ENCODE measurements around the gene EMSY.
A peak's percentile ranks its signal among the peaks of the same experiment; 100 is the strongest.

EMSY gene

DNA sequence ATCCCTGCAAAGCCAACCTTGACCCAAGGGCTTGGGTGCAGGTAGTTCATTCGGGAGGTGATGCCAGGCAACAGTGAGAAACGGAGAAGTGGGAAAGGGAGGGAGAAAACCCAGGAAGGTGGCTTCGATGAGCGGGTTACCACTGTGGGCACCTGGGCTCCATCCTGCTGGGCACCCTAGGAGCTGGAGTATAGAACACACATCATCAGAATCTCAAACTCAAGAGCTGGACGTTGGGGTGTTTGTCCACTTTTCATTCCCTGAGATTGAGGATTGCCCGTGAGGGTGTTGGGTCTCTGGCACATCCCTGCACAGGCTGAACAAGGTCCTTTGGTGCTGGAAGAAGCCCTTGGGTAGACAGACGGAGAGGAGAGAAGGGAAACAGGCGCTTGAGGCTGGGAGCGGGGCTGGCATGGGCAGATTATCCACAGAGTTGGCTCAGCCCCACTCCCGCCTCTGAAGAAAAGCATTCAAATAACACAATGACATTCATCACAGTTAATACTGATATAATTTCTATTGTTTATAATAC lies 155.4 kb downstream of the EMSY start:
- DNase-seq: no peak

DNA sequence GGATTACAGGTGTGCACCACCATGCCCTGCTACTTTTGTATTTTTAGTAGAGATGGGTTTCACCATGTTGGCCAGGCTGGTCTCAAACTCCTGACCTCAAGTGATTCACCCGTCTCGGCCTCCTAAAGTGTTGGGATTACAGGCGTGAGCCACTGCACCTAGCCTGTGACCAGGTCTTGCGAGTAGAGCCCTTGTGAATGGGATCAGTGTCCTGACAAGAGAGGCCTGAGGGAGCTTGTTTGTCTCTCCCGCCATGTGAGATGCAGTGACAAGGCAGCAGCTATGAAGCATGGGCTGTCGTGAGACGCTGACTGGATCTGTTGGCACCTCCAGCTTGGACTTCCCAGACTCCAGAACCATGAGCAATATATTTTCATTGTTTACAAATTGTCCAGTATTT lies 156.5 kb downstream of the EMSY start:
- DNase-seq: no peak

- no peak for DNase-seq
Observed at GRCh38 chr11:76601724-76602123, 156.9 kb downstream of the EMSY start.

- DNase-seq: peak; percentile 11
Observed at GRCh38 chr11:76602431-76602861, 157.6 kb downstream of the EMSY start.
